ENCODE data around the gene KLHDC9.

KLHDC9 gene

GRCh38 chr1:161084597-161084988 is 13.6 kb upstream of the KLHDC9 start:
- Mint-ChIP-seq H3K27ac (no peak overlapping the region), H3K4me1 (no peaks in the 10 kb centered on the region), H3K36me3 (no peaks in the 10 kb centered on the region), H3K9me3 (no peaks in the 10 kb centered on the region), H3K27me3 (peaks cover 10% of the 10 kb centered on the region), H3K4me3 (no peak overlapping the region)
- ATAC-seq: no peak

- H3K4me1 Mint-ChIP-seq: no peaks in the 10 kb centered on the region
Observed at GRCh38 chr1:161085165-161085564, 13.0 kb upstream of the KLHDC9 start.

GRCh38 chr1:161086457-161086856 is 11.7 kb upstream of the KLHDC9 start:
- Mint-ChIP-seq H3K27me3 (peaks cover 10% of the 10 kb centered on the region), H3K36me3 (no peaks in the 10 kb centered on the region), H3K4me1 (no peaks in the 10 kb centered on the region), H3K9me3 (no peaks in the 10 kb centered on the region), H3K4me3 (no peak overlapping the region), H3K27ac (no peak overlapping the region)
- peak; percentile 7 for ATAC-seq

More at GRCh38 chr1:161085165-161085564, 13.0 kb upstream of the KLHDC9 start:
- Mint-ChIP-seq H3K9me3 (no peaks in the 10 kb centered on the region), H3K27ac (no peak overlapping the region), H3K36me3 (no peaks in the 10 kb centered on the region), H3K4me3 (no peak overlapping the region), H3K27me3 (peaks cover 10% of the 10 kb centered on the region)
- ATAC-seq: no peak

DNA sequence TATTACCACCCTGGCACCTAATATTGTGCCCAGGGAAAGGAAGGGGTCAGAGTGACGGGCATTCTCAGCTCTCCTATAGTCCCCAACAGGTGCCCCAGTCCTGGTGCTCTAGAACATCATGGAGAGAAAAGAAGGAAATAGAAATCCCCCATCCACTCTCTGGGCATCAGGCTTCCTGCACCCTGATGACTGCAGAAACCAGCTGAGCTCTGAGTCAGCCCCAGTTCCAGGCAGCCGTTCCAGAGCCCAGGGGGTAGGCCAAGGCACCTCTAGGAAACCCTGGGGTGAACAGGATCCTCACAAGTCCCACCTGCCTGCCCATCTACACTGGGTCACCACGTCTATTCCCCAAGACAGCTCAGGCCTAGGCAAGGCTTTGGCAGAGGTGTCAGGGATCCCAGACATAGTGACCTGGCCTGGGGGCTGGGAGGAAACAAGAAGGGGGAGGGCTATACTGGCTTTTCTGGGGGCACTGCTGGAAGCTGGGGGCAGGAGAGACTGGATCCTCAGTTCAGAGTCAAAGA is 9.5 kb upstream of the KLHDC9 start:
- Mint-ChIP-seq H3K36me3 (no peaks in the 10 kb centered on the region), H3K4me1 (peaks cover 8% of the 10 kb centered on the region), H3K27me3 (peaks cover 10% of the 10 kb centered on the region), H3K27ac (no peak overlapping the region), H3K4me3 (no peak overlapping the region), H3K9me3 (no peaks in the 10 kb centered on the region)
- no peak for ATAC-seq

DNA sequence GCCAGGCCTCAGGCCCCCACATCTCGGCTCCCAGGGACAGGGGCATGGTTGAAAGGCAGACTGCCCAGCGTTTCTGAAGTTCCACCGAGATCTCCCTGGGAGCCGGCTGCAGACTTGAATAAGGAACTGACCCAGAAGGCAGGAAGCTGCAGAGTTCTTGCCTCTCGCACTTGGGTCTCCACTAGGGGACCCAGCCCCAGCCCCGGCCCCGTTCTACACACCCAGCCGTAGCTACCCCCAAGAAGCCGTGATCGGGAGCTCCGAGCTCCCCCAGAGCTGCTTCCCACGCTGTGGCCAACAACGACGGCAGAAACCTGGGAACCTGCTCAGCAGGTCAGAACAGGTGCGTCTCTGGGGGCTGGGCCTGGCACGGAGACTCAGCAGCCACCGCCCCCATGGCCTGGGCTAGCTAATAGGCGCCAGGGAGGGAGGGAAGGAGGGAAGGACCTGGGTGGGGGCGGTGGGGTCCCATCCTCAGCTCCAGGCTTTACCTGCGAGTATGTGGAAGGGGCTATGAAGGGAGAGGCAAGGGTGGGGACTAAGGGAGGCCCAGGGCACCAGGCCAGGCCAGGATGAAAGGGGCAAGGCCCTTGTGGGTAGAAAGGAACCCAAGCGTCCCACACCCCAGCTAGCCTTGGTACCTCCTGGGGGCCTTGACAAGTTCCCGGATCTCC is 8.8 kb upstream of the KLHDC9 start, which contains the start of gene NECTIN4:
TSS of gene NECTIN4 (minus strand) at position 308 of the 674 bp plus-strand sequence. CDS start at position 46, 262 bp downstream.
- no peak for ATAC-seq
- Mint-ChIP-seq H3K4me1 (peaks cover 8% of the 10 kb centered on the region), H3K4me3 (no peak within 1 kb of the TSS), H3K36me3 (no peaks in the 10 kb centered on the region), H3K27me3 (peaks cover 10% of the 10 kb centered on the region), H3K27ac (no peak within 1 kb of the TSS), H3K9me3 (no peaks in the 10 kb centered on the region)

DNA sequence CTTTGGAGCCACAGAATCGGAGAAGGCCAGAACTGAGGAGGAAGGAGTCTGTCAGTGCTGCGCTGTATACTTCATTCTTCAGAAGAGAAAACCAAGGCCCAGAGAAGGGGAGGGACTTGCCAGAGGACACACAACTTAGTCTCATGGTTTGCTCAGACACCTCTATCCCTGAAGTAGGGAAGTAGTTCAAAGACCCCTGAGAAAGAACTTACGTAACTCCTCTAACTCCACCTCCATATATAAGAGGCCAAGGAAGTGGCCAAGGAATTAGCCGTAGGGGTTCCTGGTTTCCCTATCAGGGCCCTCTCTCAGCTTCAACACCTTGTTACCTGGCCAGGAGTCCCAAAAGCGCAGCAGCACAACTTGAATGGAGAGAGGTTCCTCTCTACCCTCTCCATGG is 8.2 kb upstream of the KLHDC9 start:
- Mint-ChIP-seq H3K4me1 (peaks cover 11% of the 10 kb centered on the region), H3K27me3 (peaks cover 10% of the 10 kb centered on the region), H3K27ac (no peak overlapping the region), H3K9me3 (no peaks in the 10 kb centered on the region), H3K36me3 (no peaks in the 10 kb centered on the region), H3K4me3 (no peak overlapping the region)
- no peak for ATAC-seq

DNA sequence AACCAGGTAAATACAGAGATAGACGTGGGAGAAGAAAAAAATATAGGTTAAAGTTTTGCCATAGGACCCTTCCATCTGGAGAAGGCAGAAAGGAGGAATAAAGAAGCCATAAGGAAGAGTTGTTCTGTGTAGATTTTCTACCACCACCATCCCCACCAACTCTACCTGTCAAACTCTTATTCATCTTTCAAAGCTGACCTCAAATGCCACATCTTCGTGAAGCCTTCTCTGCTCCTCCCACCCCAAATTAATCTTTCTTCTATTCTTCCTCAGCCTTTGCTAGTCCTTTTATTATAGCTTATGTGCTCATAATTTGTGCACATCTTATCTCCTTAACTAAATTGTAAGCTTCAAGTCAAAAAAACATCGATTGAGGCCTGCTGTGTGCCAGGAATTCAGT is 7.5 kb upstream of the KLHDC9 start:
- Mint-ChIP-seq H3K36me3 (no peaks in the 10 kb centered on the region), H3K27me3 (peaks cover 8% of the 10 kb centered on the region), H3K27ac (no peak overlapping the region), H3K4me1 (peaks cover 18% of the 10 kb centered on the region), H3K4me3 (no peak overlapping the region), H3K9me3 (no peaks in the 10 kb centered on the region)
- ATAC-seq: no peak

GRCh38 chr1:161091093-161091492 is 7.1 kb upstream of the KLHDC9 start:
- Mint-ChIP-seq H3K27me3 (peaks cover 4% of the 10 kb centered on the region), H3K9me3 (no peaks in the 10 kb centered on the region), H3K4me3 (no peak overlapping the region), H3K27ac (no peak overlapping the region), H3K4me1 (peaks cover 22% of the 10 kb centered on the region), H3K36me3 (no peaks in the 10 kb centered on the region)
- no peak for ATAC-seq

DNA sequence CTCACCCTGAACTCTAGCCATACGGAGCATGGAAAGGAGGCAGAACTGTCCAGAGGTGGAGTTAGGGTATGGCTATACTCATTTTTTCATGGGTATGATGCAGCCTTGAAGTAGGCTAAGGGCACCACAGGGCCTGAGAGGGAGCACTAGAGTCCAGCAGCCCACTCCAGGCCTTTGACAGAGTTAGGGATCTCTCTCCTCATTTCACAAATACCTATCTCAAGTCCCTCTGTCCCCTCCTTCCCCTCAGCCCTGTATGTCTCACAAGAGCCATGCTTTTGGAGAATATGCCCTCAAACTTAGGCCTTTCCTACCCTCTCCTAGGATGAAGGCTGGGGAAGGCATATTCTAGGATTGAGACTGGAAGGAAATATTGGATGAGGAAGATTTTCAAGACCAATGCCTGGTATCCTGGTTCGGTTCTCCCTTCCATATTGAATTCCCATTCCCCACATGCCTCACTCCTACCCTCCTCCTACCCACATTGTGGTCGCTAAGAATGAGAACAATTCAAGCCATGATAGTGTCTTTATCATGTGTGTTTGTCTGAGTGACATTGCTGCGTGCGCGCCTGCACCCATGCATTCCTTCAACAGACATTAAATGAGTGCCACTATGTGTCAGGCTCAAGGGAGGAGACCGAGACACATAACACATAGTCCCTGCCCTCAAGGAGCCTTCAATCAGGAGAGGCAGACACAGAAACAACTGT is 6.2 kb upstream of the KLHDC9 start:
- no peaks in the 10 kb centered on the region for H3K27me3 Mint-ChIP-seq
- no peaks in the 10 kb centered on the region for H3K9me3 Mint-ChIP-seq
- no peak overlapping the region for H3K27ac Mint-ChIP-seq
- no peak for ATAC-seq
- H3K36me3 Mint-ChIP-seq: no peaks in the 10 kb centered on the region
- H3K4me3 Mint-ChIP-seq: no peak overlapping the region
- H3K4me1 Mint-ChIP-seq: peaks cover 31% of the 10 kb centered on the region

DNA sequence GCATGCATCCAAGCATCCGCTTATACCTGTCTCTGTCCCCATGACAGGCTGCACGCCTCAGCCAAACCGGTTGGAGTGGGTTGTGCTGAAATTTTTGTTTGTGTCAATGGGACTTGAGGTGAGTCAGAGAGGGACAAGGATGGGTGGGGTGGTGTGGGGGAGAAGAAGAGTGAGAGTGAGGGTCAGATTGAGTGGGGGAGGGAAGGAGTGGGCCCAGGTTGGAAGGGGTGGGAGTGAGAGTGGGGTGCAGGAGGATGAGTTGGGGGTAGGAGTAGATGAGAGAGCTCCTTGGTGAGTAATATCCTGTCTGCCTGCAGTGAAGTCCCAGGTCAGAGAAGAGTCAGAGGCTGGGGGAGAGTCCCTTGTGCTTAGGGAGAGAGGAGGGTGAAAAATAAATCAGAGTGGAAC is 5.5 kb upstream of the KLHDC9 start:
- Mint-ChIP-seq H3K27me3 (no peaks in the 10 kb centered on the region), H3K36me3 (no peaks in the 10 kb centered on the region), H3K4me1 (peaks cover 38% of the 10 kb centered on the region), H3K27ac (no peak overlapping the region), H3K4me3 (no peak overlapping the region), H3K9me3 (no peaks in the 10 kb centered on the region)
- ATAC-seq: no peak

DNA sequence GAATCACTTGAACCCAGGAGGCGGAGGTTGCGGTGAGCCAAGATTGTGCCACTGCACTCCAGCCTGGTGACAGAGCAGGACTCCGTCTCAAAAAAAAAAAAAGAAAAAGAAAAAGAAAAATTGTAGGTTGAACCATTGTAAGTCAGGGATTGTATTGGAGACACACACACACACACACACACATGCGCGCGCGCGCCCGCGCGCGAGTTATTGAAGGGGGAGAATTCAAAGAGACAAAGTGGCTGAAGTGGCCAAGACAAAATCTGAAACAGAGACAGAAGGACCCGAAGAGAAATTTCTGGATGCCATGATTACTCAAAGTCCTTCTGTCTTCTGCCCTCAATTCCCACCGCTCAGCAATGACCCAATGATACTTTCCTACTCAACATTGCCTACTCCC is 3.7 kb upstream of the KLHDC9 start:
- ATAC-seq: no peak
- H3K4me3 Mint-ChIP-seq: no peak overlapping the region
- H3K27ac Mint-ChIP-seq: peak overlapping the region; percentile 85
- no peaks in the 10 kb centered on the region for H3K36me3 Mint-ChIP-seq
- peaks cover 53% of the 10 kb centered on the region for H3K4me1 Mint-ChIP-seq
- no peaks in the 10 kb centered on the region for H3K9me3 Mint-ChIP-seq
- no peaks in the 10 kb centered on the region for H3K27me3 Mint-ChIP-seq

DNA sequence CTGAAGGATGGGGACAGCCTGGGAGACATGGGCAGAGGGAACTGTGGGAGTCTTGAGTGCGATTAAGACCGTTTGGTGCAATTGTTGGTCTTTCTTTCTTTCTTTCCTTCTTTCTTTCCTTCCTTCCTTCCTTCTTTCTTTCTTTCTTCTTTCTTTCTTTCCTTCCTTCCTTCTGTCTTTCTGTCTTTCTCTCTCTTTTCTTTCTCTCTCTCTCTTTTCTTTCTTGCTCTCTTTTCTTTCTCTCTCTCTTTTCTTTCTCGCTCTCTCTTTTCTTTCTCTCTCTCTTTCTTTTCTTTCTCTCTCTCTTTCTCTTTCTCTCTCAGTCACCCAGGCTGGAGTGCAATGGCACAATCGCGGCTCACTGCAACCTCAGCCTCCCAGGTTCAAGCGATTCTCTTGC is 2.9 kb upstream of the KLHDC9 start:
- H3K27ac Mint-ChIP-seq: peak overlapping the region; percentile 85

GRCh38 chr1:161096015-161096414 is 2.1 kb upstream of the KLHDC9 start:
- peak; percentile 69 for ATAC-seq
- no peaks in the 10 kb centered on the region for H3K36me3 Mint-ChIP-seq
- H3K4me1 Mint-ChIP-seq: peaks cover 53% of the 10 kb centered on the region
- H3K27me3 Mint-ChIP-seq: no peaks in the 10 kb centered on the region
- no peaks in the 10 kb centered on the region for H3K9me3 Mint-ChIP-seq
- peak overlapping the region; percentile 85 for H3K27ac Mint-ChIP-seq
- H3K4me3 Mint-ChIP-seq: no peak overlapping the region

More for the DNA sequence above, 2.9 kb upstream of the KLHDC9 start:
- no peaks in the 10 kb centered on the region for H3K36me3 Mint-ChIP-seq
- H3K27me3 Mint-ChIP-seq: no peaks in the 10 kb centered on the region
- no peak overlapping the region for H3K4me3 Mint-ChIP-seq
- ATAC-seq: no peak
- peaks cover 53% of the 10 kb centered on the region for H3K4me1 Mint-ChIP-seq
- no peaks in the 10 kb centered on the region for H3K9me3 Mint-ChIP-seq

- peak overlapping the region; percentile 85 for H3K27ac Mint-ChIP-seq
- H3K36me3 Mint-ChIP-seq: no peaks in the 10 kb centered on the region
- no peaks in the 10 kb centered on the region for H3K9me3 Mint-ChIP-seq
- H3K4me3 Mint-ChIP-seq: no peak overlapping the region
- peaks cover 53% of the 10 kb centered on the region for H3K4me1 Mint-ChIP-seq
- H3K27me3 Mint-ChIP-seq: no peaks in the 10 kb centered on the region
- ATAC-seq: no peak
Observed at GRCh38 chr1:161096530-161096929, 1.6 kb upstream of the KLHDC9 start.

GRCh38 chr1:161099090-161099802 is 1.1 kb downstream of the KLHDC9 start:
- Mint-ChIP-seq H3K4me3 (peak overlapping the region; percentile 89), H3K27me3 (no peaks in the 10 kb centered on the region), H3K9me3 (no peaks in the 10 kb centered on the region), H3K27ac (peak overlapping the region; percentile 85), H3K4me1 (peaks cover 45% of the 10 kb centered on the region), H3K36me3 (peaks cover 7% of the 10 kb centered on the region)
- no peak for ATAC-seq

All from stimulated activated memory B cell treated with anti-CD40 and anti-IgM and Interleukin-4, amounts not matched to agents 10 μg/mL and 1 μg/mL and 100 μg/mL, for 72 hours (primary cell).